ENCODE results near the gene TSPAN11.

DNA sequence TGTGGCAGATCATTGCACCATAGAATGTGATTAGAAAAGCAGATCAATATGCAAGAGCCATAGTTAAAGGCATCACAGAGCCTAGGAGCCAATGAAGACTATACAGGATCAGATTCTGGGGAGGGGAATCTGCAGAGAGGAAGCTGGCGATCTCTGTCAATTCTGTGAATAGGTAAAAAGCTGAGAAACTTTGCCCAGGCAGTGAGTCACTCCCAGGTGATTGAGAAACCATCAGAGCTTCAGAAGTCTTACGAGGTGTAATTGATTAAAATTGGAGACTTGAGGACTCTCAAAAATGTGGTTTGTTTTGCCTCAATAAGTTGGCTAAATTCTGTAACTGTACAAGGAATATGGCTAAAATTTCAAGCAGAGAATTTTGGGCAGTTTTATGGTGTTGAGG is 41.7 kb upstream of the TSPAN11 start:
- TF ChIP-seq MAZ (IDR thresholded peaks at IDR 0.05; ENCODE audit: borderline replicate concordance, low read depth, low read length) = no peak
- TF ChIP-seq, protein P1, sequence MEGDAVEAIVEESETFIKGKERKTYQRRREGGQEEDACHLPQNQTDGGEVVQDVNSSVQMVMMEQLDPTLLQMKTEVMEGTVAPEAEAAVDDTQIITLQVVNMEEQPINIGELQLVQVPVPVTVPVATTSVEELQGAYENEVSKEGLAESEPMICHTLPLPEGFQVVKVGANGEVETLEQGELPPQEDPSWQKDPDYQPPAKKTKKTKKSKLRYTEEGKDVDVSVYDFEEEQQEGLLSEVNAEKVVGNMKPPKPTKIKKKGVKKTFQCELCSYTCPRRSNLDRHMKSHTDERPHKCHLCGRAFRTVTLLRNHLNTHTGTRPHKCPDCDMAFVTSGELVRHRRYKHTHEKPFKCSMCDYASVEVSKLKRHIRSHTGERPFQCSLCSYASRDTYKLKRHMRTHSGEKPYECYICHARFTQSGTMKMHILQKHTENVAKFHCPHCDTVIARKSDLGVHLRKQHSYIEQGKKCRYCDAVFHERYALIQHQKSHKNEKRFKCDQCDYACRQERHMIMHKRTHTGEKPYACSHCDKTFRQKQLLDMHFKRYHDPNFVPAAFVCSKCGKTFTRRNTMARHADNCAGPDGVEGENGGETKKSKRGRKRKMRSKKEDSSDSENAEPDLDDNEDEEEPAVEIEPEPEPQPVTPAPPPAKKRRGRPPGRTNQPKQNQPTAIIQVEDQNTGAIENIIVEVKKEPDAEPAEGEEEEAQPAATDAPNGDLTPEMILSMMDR (IDR thresholded peaks at IDR 0.05) = no peak

All from A549 (cell line).